GM18873 (cell line): ENCODE measurements around the gene WDR91.

Experiments used
- ATAC-seq: cut with Tn5 transposase; IDR thresholded peaks from one replicate; pipeline ENCODE4 v1.9.1; 2021; ENCODE audit warnings: mild to moderate bottlenecking, moderate library complexity, moderate number of reproducible peaks; ENCODE audit not compliant: unreplicated experiment, low FRiP score

WDR91 gene

GRCh38 chr7:135201350-135201749 is 10.0 kb downstream of the WDR91 start:
- ATAC-seq, result no peak

GRCh38 chr7:135200821-135201331 is 10.4 kb downstream of the WDR91 start:
- no peak for ATAC-seq

DNA sequence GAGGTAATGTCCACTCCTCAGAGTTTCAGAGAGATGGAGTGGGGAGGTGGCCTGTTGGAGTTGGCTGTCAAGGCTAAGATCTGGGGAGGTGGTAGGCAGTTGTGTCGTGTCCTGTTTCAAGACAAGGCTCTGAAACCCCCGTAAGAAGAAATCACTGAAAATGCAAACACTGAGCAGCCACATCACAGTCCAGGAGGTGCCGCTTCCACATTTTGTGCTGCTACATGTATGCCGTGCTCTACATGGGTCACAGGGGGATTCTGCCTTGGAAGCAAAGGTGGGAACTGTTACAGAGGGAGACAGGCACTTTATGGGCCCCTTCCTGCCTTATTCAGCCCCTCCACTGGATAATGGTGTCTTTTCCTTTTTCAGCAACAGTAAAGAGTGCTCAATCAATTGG is 11.9 kb downstream of the WDR91 start:
- no peak for ATAC-seq

- no peak for ATAC-seq
Observed at GRCh38 chr7:135197906-135198655, 13.2 kb downstream of the WDR91 start.

DNA sequence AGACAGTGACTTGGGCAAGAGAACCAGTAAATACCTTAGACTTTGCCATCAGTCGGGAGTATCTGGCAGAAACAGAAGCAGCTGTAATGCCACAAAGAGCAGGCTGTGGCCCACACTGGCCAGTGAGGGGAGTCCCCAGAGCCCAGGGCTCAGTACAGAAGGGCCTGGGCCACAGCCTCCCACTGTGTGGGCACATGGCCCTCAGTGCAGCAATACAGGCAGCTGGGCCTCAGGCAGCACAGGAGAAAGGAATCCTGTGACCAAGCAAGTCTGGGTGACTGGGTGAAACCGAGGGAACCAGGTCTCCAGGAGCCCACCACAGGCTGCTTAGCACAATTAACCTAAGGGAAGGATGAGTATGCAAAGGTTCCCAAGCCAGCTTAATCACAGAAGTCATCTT is 14.0 kb downstream of the WDR91 start:
- no peak for ATAC-seq

- no peak for ATAC-seq
Observed at GRCh38 chr7:135195968-135196629, 15.2 kb downstream of the WDR91 start.

DNA sequence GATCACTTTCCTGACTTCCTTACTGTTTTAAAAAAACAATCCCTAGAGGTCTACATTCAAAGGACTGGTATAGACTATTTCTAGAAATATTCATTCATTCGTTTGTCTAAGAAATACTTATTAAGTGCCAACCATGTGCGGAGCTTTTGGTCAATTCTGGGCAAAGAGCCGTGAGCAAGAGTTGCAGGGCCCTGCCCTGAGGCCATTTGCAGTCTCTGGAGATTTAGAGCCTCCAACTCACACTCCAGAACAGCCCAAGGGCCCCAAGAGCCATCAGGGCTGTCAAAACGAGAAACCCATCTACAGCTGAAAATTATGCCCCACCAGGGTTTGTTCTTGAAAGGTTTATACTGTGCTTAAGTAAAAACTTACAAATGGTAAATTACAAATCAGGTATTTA is 16.2 kb downstream of the WDR91 start:
- no peak for ATAC-seq

DNA sequence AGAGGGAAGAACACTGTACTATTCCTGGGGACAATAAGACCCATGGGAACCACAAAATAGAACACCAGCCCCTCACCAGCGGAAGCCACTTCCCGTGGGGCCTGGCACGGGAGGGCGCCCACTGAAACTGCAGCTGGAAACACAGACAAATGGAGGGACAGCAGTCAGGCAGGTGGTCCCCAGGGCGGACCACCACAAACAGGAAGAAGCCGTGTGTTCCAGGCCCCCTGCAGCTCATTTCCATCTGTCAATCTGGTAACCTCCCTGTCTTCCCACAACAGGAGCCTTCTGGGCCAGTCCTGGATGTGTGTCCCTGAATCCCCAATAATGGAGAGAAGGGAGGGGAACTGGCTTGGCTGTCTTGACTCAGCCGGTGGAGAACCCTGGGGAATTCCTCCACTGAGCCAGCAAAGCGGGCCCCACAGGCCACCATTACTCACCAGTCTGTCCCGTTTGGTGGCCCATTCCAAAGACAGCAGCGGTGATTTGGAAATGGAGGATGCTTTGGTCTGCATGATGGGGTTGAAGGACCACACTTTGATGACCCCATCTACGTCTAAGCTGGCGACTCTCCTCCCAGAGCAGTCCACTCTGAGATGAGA is 16.7 kb downstream of the WDR91 start:
- no peak for ATAC-seq

- no peak for ATAC-seq
Observed at GRCh38 chr7:135193615-135194081, 17.7 kb downstream of the WDR91 start.

DNA sequence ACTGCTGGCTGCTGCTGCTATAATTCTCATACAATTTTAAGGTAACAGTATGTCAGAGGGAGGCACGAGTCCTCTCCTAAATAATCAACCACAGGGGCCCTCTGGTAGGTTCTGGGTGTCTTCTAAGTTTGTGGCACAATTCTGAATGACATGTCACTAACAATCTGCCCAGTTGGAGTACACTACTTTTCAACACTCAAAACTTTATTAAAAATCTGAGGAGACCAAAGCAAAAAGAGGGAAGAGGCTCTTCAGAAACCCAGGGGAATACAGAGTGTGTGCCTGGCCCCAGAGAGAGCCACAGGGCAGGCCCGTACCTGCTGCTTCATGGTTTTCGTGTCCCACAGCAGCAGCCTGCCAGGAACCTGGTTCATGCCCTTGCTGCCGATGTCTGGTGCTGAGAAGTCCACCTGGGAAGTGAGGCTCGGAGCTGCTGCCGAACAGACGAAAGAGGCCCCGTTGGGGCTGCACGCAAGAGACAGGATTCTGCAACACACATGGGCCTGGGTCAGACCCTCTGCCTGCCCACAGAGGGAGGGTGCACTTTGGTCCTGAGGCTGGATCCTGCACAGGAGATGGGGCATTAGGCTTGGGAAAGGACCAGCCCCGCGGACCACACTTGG is 18.3 kb downstream of the WDR91 start:
- no peak for ATAC-seq

DNA sequence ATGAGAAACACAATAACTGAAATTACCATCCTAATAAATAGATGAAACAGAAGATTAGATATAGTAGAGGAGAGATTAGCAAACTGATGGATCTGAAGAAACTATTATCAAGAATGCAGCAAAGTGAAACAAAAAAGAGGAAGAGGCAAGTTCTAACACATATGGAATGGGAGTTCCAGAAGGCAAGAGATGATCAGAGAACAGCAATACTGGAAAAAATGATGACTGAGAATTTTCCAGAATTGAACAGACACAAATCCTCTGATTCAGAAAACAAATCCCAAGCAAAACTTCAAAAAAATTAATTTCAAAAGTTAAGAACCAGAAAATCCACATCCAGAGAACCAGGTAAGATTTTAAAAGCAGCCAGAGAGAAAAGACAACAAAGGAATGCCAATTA is 20.6 kb downstream of the WDR91 start:
- no peak for ATAC-seq

GRCh38 chr7:135189961-135190360 is 21.4 kb downstream of the WDR91 start:
- no peak for ATAC-seq

DNA sequence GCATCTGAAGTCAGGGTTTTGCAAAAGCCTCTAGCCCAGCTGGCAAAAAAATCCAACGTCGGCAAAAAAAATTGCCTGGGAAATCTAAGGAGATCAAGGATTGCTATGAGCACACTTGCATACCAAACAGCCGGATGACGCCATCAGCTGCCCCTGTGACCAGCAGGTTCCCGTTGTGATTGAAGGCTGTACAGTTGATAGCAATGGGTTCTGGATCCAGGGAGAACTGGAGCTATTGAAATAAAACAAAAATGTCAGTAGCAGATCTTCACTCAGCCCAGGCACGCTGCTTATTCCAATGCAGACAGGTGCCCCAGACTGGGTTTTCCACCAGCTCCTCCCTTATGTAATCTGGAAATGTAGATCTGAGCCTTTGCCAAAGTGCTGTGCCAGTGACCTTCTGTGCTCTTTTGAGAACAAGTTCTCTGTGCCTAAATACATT is 22.1 kb downstream of the WDR91 start:
- no peak for ATAC-seq

DNA sequence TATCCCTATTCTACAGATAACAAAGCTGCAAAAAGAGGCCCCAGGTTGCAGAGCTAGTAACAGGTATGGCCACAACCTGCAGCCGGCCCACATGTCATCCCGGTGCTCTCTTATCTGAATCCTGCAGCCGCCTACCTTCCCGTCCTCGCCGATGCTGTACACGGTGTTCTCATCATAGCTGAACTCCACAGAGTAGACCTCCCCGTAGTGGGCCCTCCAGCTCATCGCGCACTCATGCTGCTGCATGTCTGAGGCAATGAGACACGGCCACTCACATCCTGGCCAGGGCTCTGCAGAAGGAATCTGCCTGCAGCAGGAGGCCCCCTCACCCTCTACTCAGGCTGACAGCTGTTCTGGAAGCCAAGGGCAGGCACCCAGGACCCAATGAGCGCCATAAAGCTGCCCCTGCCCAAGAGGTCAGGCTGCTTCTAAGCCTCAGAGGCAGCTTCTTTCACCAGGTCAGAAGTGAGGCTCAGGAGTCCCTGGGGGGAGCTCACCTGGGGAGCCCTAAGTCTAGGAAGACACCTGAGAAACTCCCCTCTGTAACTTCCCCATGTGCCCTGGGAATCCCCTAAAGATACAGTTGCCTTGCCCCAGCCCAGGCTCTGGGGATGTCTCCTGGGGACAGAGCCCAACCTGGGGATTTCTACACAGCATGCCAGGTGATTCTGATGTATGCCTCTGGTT is 22.9 kb downstream of the WDR91 start:
- ATAC-seq, result no peak

DNA sequence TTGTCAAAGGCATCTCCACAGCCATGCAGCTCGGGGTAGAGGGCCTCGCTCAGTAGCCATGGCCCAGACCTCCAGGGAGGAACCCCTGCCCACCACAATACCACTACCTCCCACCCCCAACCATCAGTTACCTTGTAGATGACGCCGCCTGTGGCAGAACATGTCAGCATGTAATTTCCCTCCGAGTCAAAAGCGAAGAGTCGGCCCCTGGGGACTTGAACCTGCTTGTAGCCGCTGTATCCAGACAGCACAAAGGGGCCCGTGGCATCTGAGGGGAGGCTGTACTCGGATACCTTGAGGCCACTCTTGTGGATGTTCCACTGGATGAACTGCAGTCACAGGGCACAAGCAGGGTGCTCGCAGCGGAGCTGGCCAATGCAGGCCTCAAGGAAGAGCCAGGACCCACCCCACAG is 24.5 kb downstream of the WDR91 start:
- ATAC-seq, result peak; percentile 48

DNA sequence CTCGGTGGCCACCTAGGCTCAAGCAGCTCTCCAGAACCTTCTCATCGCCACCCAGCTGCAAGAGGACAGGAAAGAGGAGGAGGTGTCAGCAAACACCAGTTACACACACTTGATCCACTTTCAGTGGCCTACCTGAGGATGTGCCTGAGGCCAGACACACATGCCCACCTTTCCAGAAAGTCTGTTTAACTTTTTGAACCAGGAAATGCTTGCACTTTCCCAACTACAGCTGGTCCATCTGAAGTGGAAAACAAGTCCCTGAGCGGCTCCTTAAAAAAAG is 25.1 kb downstream of the WDR91 start:
- peak; percentile 4 for ATAC-seq

GRCh38 chr7:135185471-135186260 is 25.7 kb downstream of the WDR91 start:
- ATAC-seq, result peak; percentile 1

DNA sequence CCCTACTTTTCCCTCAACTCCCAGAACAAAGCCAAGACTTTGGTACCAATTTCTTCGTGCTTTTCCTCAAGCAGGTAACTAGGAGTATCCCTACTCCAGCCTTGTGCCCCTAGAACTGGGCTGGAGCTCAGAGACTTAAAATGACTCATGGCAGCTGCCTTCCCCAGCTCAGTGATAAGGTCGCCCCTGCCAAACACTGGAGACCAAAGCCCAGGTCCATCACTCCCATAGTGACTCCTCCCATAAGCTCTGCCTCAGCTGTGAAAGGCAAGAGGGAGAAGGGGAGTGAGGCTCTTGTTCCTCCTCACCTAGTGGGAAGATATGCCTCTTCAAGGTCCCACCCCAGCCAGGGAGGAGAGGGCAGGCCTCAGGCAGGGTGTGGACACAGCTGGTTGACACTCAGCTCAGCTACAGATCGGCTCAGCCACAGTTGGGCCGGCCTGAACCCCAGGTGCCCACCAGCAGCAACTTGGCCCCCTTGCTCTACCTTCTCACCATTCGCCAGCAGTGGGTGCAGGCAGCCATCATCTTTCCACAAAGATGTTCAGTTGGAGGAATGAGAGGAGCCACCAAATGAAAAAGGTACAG is 27.0 kb downstream of the WDR91 start:
- ATAC-seq, result no peak

GRCh38 chr7:135183478-135183877 is 27.8 kb downstream of the WDR91 start:
- ATAC-seq, result no peak
